GM19240 (cell line): ENCODE measurements around the gene TFAM.
A peak's percentile ranks its signal among the peaks of the same experiment; 100 is the strongest.

Source experiments
- DNase-seq: peaks from one replicate; pipeline ENCODE4 v3.0.0; 2011; ENCODE audit warnings: low spot score; ENCODE audit not compliant: insufficient read length

The TFAM gene

GRCh38 chr10:58384999-58385783, at the start of gene TFAM:
TSS of gene TFAM (plus strand) at chr10:58385410. CDS start at chr10:58385548, 138 bp downstream.
- peak; percentile 74 for DNase-seq

- DNase-seq = no peak
Measured at GRCh38 chr10:58336242-58336641, 49.0 kb upstream of the TFAM start.

GRCh38 chr10:58341422-58341821, 43.8 kb upstream of the TFAM start:
- DNase-seq = no peak

GRCh38 chr10:58341947-58342346, 43.3 kb upstream of the TFAM start:
- DNase-seq = no peak

- DNase-seq = no peak
Measured at GRCh38 chr10:58347967-58348366, 37.2 kb upstream of the TFAM start.

- DNase-seq = no peak
Measured at GRCh38 chr10:58348571-58349033, 36.6 kb upstream of the TFAM start.

- DNase-seq = no peak
Measured at GRCh38 chr10:58350023-58350422, 35.2 kb upstream of the TFAM start.

GRCh38 chr10:58350619-58351323, 34.4 kb upstream of the TFAM start:
- DNase-seq = no peak

GRCh38 chr10:58351616-58352578, 33.3 kb upstream of the TFAM start:
- no peak for DNase-seq

GRCh38 chr10:58352956-58353610, 32.1 kb upstream of the TFAM start:
- no peak for DNase-seq

GRCh38 chr10:58356756-58357155, 28.5 kb upstream of the TFAM start:
- no peak for DNase-seq

- no peak for DNase-seq
Measured at GRCh38 chr10:58358314-58358933, 26.8 kb upstream of the TFAM start.

GRCh38 chr10:58358947-58359346, 26.3 kb upstream of the TFAM start:
- no peak for DNase-seq

- DNase-seq = no peak
Measured at GRCh38 chr10:58359541-58359940, 25.7 kb upstream of the TFAM start.

GRCh38 chr10:58360412-58361004, 24.7 kb upstream of the TFAM start:
- DNase-seq = no peak

- no peak for DNase-seq
Measured at GRCh38 chr10:58361353-58361752, 23.9 kb upstream of the TFAM start.

GRCh38 chr10:58362027-58362789, 23.0 kb upstream of the TFAM start:
- DNase-seq = no peak

- no peak for DNase-seq
Measured at GRCh38 chr10:58367069-58367468, 18.1 kb upstream of the TFAM start.

- no peak for DNase-seq
Measured at GRCh38 chr10:58371473-58371872, 13.7 kb upstream of the TFAM start.
